Endothelial cell of umbilical vein (primary cell): ENCODE data around the gene PRKG1. TPM values are rescaled to one million over a fixed set of nuclear protein-coding genes. Genes with fewer than 3 reads are reported as not detected.

Experiments used
- BruUV-seq: library from RNA; stranded (reverse); fragments of 400-500 nt; replicated peaks from 2 replicates; lab custom pipeline; 2021; lab: Mats Ljungman, UMichigan
- CTCF ChIA-PET: fragments of 300-600, 350-600 bp; sonication (Branson Sonifier 250); formaldehyde crosslinking; loops from one replicate; lab custom pipeline; 2021; ENCODE audit warnings: antibody characterized with exemption, inconsistent platforms; lab: Charles Lee
- POLR2A ChIA-PET: fragments of 300-600, 350-600 bp; sonication (Branson Sonifier 250); formaldehyde crosslinking; loops from one replicate; lab custom pipeline; 2021; ENCODE audit warnings: antibody characterized with exemption, inconsistent platforms; lab: Charles Lee
- DNase-seq: peaks from one replicate; pipeline ENCODE4 v3.0.0-alpha.2; 2011; ENCODE audit warnings: low read depth, low spot score
- FAIRE-seq: peaks from 2 replicates; lab custom pipeline; 2011; peaks lifted over from hg19 to GRCh38; lab: Jason Lieb, UNC
- H2AFZ ChIP-seq: 2 replicates; pipeline ENCODE4 v1.6.0; 2012; ENCODE audit warnings: low read depth, low read length, control low read depth, inconsistent platforms
- H3K27ac ChIP-seq: 2 replicates; pipeline ENCODE4 v1.5.1; 2011; ENCODE audit warnings: low read depth, mild to moderate bottlenecking, control low read depth, low read length, moderate library complexity; ENCODE audit not compliant: insufficient read depth
- H3K27me3 ChIP-seq, 2 experiments: 2 replicates each; pipeline versions ENCODE4 v1.6.0 to v1.6.1; 2011; ENCODE audit warnings: low read length in 2 of 2, mixed read lengths in 1 of 2; ENCODE audit not compliant: control insufficient read depth in 2 of 2, insufficient read depth in 2 of 2
- H3K36me3 ChIP-seq, 2 experiments: 2 replicates in 1 of 2; 3 replicates in 1 of 2; pipeline ENCODE4 v1.5.1; 2011; ENCODE audit warnings: low read length in 2 of 2, mild to moderate bottlenecking in 1 of 2, moderate library complexity in 1 of 2; ENCODE audit not compliant: control insufficient read depth in 2 of 2, insufficient read depth in 2 of 2; ENCODE audit errors: extremely low read depth in 1 of 2
- H3K4me1 ChIP-seq: 3 replicates; pipeline ENCODE4 v1.5.1; 2011; ENCODE audit warnings: mild to moderate bottlenecking, low read length; ENCODE audit not compliant: control insufficient read depth, insufficient read depth; ENCODE audit errors: extremely low read depth
- H3K4me2 ChIP-seq: 2 replicates; pipeline ENCODE4 v1.6.1; 2011; ENCODE audit warnings: low read length, control low read depth, mixed read lengths; ENCODE audit not compliant: insufficient read depth
- H3K4me3 ChIP-seq, 3 experiments: fragments of 200-600 bp in 1 of 3; sonication (generic), shearing (Covaris generic) in 1 of 3; replicated peaks in 1 of 3; 2 replicates each; pipeline ENCODE4 v1.5.1; 2011 to 2016; ENCODE audit warnings: control low read depth in 3 of 3, low read length in 3 of 3, mild to moderate bottlenecking in 2 of 3, inconsistent platforms in 1 of 3, low read depth in 1 of 3, moderate library complexity in 1 of 3; ENCODE audit not compliant: insufficient read depth in 1 of 3
- H3K79me2 ChIP-seq: 2 replicates; pipeline ENCODE4 v1.6.0; 2012; ENCODE audit warnings: low read length, inconsistent platforms; ENCODE audit not compliant: control insufficient read depth, insufficient read depth
- H3K9ac ChIP-seq: replicated peaks from 2 replicates; pipeline ENCODE3; 2011; ENCODE audit warnings: low read length, control low read depth; ENCODE audit not compliant: insufficient read depth; ENCODE audit errors: extremely low read depth
- H3K9me1 ChIP-seq: replicated peaks from 3 replicates; pipeline ENCODE4 v1.6.0; 2011; ENCODE audit warnings: mild to moderate bottlenecking, low read length; ENCODE audit not compliant: control insufficient read depth, insufficient read depth; ENCODE audit errors: extremely low read depth
- H3K9me3 ChIP-seq: replicated peaks from 2 replicates; pipeline ENCODE4 v1.5.1; 2012; ENCODE audit warnings: low read length, inconsistent platforms; ENCODE audit not compliant: control insufficient read depth, insufficient read depth
- H4K20me1 ChIP-seq: replicated peaks from 2 replicates; pipeline ENCODE3; 2011; ENCODE audit warnings: mild to moderate bottlenecking, low read length; ENCODE audit not compliant: control insufficient read depth, insufficient read depth; ENCODE audit errors: extremely low read depth
- CTCF ChIP-seq, 2 donors: IDR thresholded peaks; 1 replicate in 1 of 2; 2 replicates in 1 of 2; pipeline ENCODE4 v1.5.1; 2011; ENCODE audit warnings: low read length in 2 of 2, mild to moderate bottlenecking in 2 of 2, moderate library complexity in 2 of 2, control low read depth in 1 of 2, inconsistent platforms in 1 of 2, low read depth in 1 of 2; ENCODE audit not compliant: insufficient read depth in 1 of 2; ENCODE audit errors: extremely low read depth in 1 of 2
- EZH2 ChIP-seq: IDR thresholded peaks from 2 replicates; pipeline ENCODE4 v1.6.1; 2012; ENCODE audit warnings: borderline replicate concordance, low read depth, mild to moderate bottlenecking, moderate library complexity, low read length, inconsistent platforms; ENCODE audit not compliant: severe bottlenecking
- FOS ChIP-seq: IDR thresholded peaks from 2 replicates; pipeline ENCODE4 v1.6.1; 2011; ENCODE audit warnings: mild to moderate bottlenecking, low read length, moderate library complexity, borderline replicate concordance; ENCODE audit not compliant: insufficient read depth
- GATA2 ChIP-seq: IDR thresholded peaks from 2 replicates; pipeline ENCODE4 v1.7.0; 2011; ENCODE audit warnings: low read depth, mild to moderate bottlenecking, moderate library complexity, mixed read lengths, low read length; ENCODE audit not compliant: insufficient read length, insufficient read depth
- JUN ChIP-seq: IDR thresholded peaks from 2 replicates; pipeline ENCODE4 v1.6.1; 2011; ENCODE audit warnings: borderline replicate concordance, low read depth; ENCODE audit not compliant: insufficient read length, insufficient read depth
- MAX ChIP-seq: IDR thresholded peaks from 2 replicates; pipeline ENCODE4 v1.6.1; 2011; ENCODE audit not compliant: insufficient read depth, insufficient read length
- MYC ChIP-seq: IDR thresholded peaks from one replicate; pipeline ENCODE4 v1.6.1; 2011; ENCODE audit warnings: mild to moderate bottlenecking, low read depth, low read length
- POLR2A ChIP-seq: IDR thresholded peaks from 2 replicates; pipeline ENCODE4 v1.6.1; 2012; ENCODE audit warnings: low read depth, mild to moderate bottlenecking, control low read depth, low read length
- POLR2AphosphoS5 ChIP-seq: IDR thresholded peaks from 2 replicates; pipeline ENCODE4 v1.6.1; 2012; ENCODE audit warnings: low read depth, mild to moderate bottlenecking, control low read depth, low read length, moderate library complexity; ENCODE audit not compliant: insufficient read depth
- dilution Hi-C: fragments of 300-500 bp; cut with MboI; formaldehyde crosslinking; loops from one replicate; pipeline ENCODE4 v1.15.0; 2019; ENCODE audit warnings: low sequenced_read_pairs; ENCODE audit not compliant: extremely low pct_ligation_motif_present
- intact Hi-C: fragments of 100-400 bp; cut with micrococcal nuclease; formaldehyde crosslinking; loops from one replicate; pipeline ENCODE4 v1.10.0; 2022
- polyA plus RNA-seq, 4 experiments: library from polyadenylated mRNA; depleted of rRNA in 3 of 4; stranded (reverse) in 3 of 4; unstranded in 1 of 4; fragments of >200 nt; gene quantifications; 2 replicates each; pipeline versions ENCODE4 v1.2.1 to v1.2.3, GENCODE V29; 2011 to 2012; ENCODE audit warnings: missing spikeins in 1 of 4
- total RNA-seq: library from RNA; stranded (reverse); gene quantifications from 2 replicates; pipeline ENCODE4 v1.2.3, GENCODE V29; 2021

The PRKG1 gene
- total and polyA plus RNA-seq, 2 donors (not counting 3 experiments of a cell fraction or from before 2014, with no cell fraction given): 0.01 to 0.18 TPM

- BruUV-seq: no TSS peak
- POLR2A ChIA-PET: no interaction called here
- no peaks in the 10 kb centered on the region for H3K27me3 ChIP-seq
- TF ChIP-seq JUN (no peak), GATA2 (no peak), POLR2A (no peak), CTCF (IDR thresholded peaks at IDR 0.05; ENCODE audit: extremely low read depth in 1 of 2, insufficient read depth in 1 of 2, low read depth in 1 of 2, low read length in 2 of 2) (no peak), FOS (no peak), MAX (no peak), EZH2 (no peak), MYC (no peak), POLR2AphosphoS5 (no peak)
- H3K79me2 ChIP-seq: no peaks in the 10 kb centered on the region
- H3K4me1 ChIP-seq: peaks cover 1% of the 10 kb centered on the region
- H2AFZ ChIP-seq: no peak overlapping the region
- no peaks in the 10 kb centered on the region for H4K20me1 ChIP-seq
- no peaks in the 10 kb centered on the region for H3K36me3 ChIP-seq
- no peak overlapping the region for H3K27ac ChIP-seq
- DNase-seq: no peak
- CTCF ChIA-PET: no interaction called here
- H3K9me1 ChIP-seq: no peaks in the 10 kb centered on the region
- no peak overlapping the region for H3K4me3 ChIP-seq
- no peaks in the 10 kb centered on the region for H3K9me3 ChIP-seq
- intact Hi-C loops (no loop called here), dilution Hi-C loops (no loop called here)
- FAIRE-seq: no peak
- H3K4me2 ChIP-seq: no peak overlapping the region
- no peak overlapping the region for H3K9ac ChIP-seq
Observed at GRCh38 chr10:52110576-52110975, 1036.3 kb downstream of the PRKG1 start.
